SJSA1 (cell line): ENCODE results near the gene KLHL25. TPM values are rescaled to one million over a fixed set of nuclear protein-coding genes. Genes with fewer than 3 reads are reported as not detected.

ENCODE experiments used
- DNase-seq, 2 experiments: peaks; one replicate each; pipeline ENCODE4 v3.0.0-alpha.2; 2015 to 2020; ENCODE audit warnings: low spot score in 2 of 2, low read depth in 1 of 2
- H3K27ac ChIP-seq: fragments of 250-450 bp; sonication (Bioruptor Pico); 2 replicates; pipeline ENCODE4 v1.5.1; 2020; ENCODE audit warnings: mild to moderate bottlenecking, moderate library complexity
- H3K27me3 ChIP-seq: fragments of 250-450 bp; sonication (Bioruptor Pico); replicated peaks from 2 replicates; pipeline ENCODE4 v1.5.1; 2020; ENCODE audit warnings: mild to moderate bottlenecking, moderate library complexity
- H3K36me3 ChIP-seq: fragments of 250-450 bp; sonication (Bioruptor Pico); 2 replicates; pipeline ENCODE4 v1.5.1; 2020; ENCODE audit warnings: mild to moderate bottlenecking
- H3K4me1 ChIP-seq: fragments of 250-450 bp; sonication (Bioruptor Pico); replicated peaks from 2 replicates; pipeline ENCODE4 v1.6.1; 2021; ENCODE audit warnings: mild to moderate bottlenecking
- H3K4me3 ChIP-seq: fragments of 250-450 bp; sonication (Bioruptor Pico); 2 replicates; pipeline ENCODE4 v1.5.1; 2020; ENCODE audit warnings: mild to moderate bottlenecking
- H3K9me3 ChIP-seq: fragments of 250-450 bp; sonication (Bioruptor Pico); replicated peaks from 2 replicates; pipeline ENCODE4 v1.5.1; 2020; ENCODE audit warnings: mild to moderate bottlenecking
- total RNA-seq: library from RNA; depleted of rRNA; stranded (reverse); fragments of >200 nt; shearing (Covaris generic); gene quantifications from 2 replicates; pipeline ENCODE4 v1.2.3, GENCODE V29; 2014

KLHL25 gene
- total RNA-seq, 1 experiment from 2014 or later: 4.3 TPM

GRCh38 chr15:85756411-85757072 is 38.2 kb downstream of the KLHL25 start:
- H3K27ac ChIP-seq: no peak overlapping the region
- H3K36me3 ChIP-seq: no peaks in the 10 kb centered on the region
- H3K4me1 ChIP-seq: no peaks in the 10 kb centered on the region
- H3K9me3 ChIP-seq: no peaks in the 10 kb centered on the region
- no peaks in the 10 kb centered on the region for H3K27me3 ChIP-seq
- H3K4me3 ChIP-seq: no peak overlapping the region
- no peak for DNase-seq

GRCh38 chr15:85755942-85756341 is 38.8 kb downstream of the KLHL25 start:
- DNase-seq: no peak
- Histone ChIP-seq H3K4me1 (no peaks in the 10 kb centered on the region), H3K27me3 (no peaks in the 10 kb centered on the region), H3K36me3 (no peaks in the 10 kb centered on the region), H3K4me3 (no peak overlapping the region), H3K27ac (no peak overlapping the region), H3K9me3 (no peaks in the 10 kb centered on the region)

GRCh38 chr15:85755471-85755870 is 39.3 kb downstream of the KLHL25 start:
- Histone ChIP-seq H3K4me1 (no peaks in the 10 kb centered on the region), H3K36me3 (no peaks in the 10 kb centered on the region), H3K27me3 (no peaks in the 10 kb centered on the region), H3K27ac (no peak overlapping the region), H3K4me3 (no peak overlapping the region), H3K9me3 (no peaks in the 10 kb centered on the region)
- no peak for DNase-seq

GRCh38 chr15:85754989-85755388 is 39.7 kb downstream of the KLHL25 start:
- no peaks in the 10 kb centered on the region for H3K27me3 ChIP-seq
- H3K36me3 ChIP-seq: no peaks in the 10 kb centered on the region; the same call in 1 of the 2 replicates
- DNase-seq: no peak
- no peak overlapping the region for H3K27ac ChIP-seq
- no peaks in the 10 kb centered on the region for H3K4me1 ChIP-seq
- H3K4me3 ChIP-seq: no peak overlapping the region
- no peaks in the 10 kb centered on the region for H3K9me3 ChIP-seq

- H3K9me3 ChIP-seq: no peaks in the 10 kb centered on the region
- DNase-seq: no peak
- no peaks in the 10 kb centered on the region for H3K27me3 ChIP-seq
- no peak overlapping the region for H3K27ac ChIP-seq
- H3K36me3 ChIP-seq: peaks cover 2% of the 10 kb centered on the region; the same call in 1 of the 2 replicates
- H3K4me3 ChIP-seq: no peak overlapping the region
- no peaks in the 10 kb centered on the region for H3K4me1 ChIP-seq
Measured at GRCh38 chr15:85753791-85754452, 40.8 kb downstream of the KLHL25 start.

GRCh38 chr15:85753261-85753660 is 41.5 kb downstream of the KLHL25 start:
- no peaks in the 10 kb centered on the region for H3K9me3 ChIP-seq
- no peak for DNase-seq
- H3K4me1 ChIP-seq: no peaks in the 10 kb centered on the region
- no peak overlapping the region for H3K27ac ChIP-seq
- H3K36me3 ChIP-seq: peaks cover 8% of the 10 kb centered on the region; the same call in 1 of the 2 replicates
- no peak overlapping the region for H3K4me3 ChIP-seq
- H3K27me3 ChIP-seq: no peaks in the 10 kb centered on the region

- H3K27me3 ChIP-seq: no peaks in the 10 kb centered on the region
- H3K36me3 ChIP-seq: peaks cover 11% of the 10 kb centered on the region
- no peaks in the 10 kb centered on the region for H3K4me1 ChIP-seq
- no peak for DNase-seq
- no peak overlapping the region for H3K27ac ChIP-seq
- H3K4me3 ChIP-seq: no peak overlapping the region
- H3K9me3 ChIP-seq: no peaks in the 10 kb centered on the region
Measured at GRCh38 chr15:85752491-85752961, 42.2 kb downstream of the KLHL25 start.

- H3K27me3 ChIP-seq: no peaks in the 10 kb centered on the region
- no peak overlapping the region for H3K27ac ChIP-seq
- no peaks in the 10 kb centered on the region for H3K4me1 ChIP-seq
- H3K4me3 ChIP-seq: no peak overlapping the region
- H3K9me3 ChIP-seq: no peaks in the 10 kb centered on the region
- peaks cover 15% of the 10 kb centered on the region for H3K36me3 ChIP-seq
- DNase-seq: no peak
Measured at GRCh38 chr15:85752124-85752475, 42.6 kb downstream of the KLHL25 start.

- DNase-seq: no peak
- Histone ChIP-seq H3K4me1 (no peaks in the 10 kb centered on the region), H3K36me3 (peaks cover 21% of the 10 kb centered on the region), H3K27me3 (no peaks in the 10 kb centered on the region), H3K9me3 (no peaks in the 10 kb centered on the region), H3K4me3 (no peak overlapping the region), H3K27ac (no peak overlapping the region)
Measured at GRCh38 chr15:85751291-85752123, 43.2 kb downstream of the KLHL25 start.

GRCh38 chr15:85750319-85751290 is 44.1 kb downstream of the KLHL25 start:
- DNase-seq: no peak

GRCh38 chr15:85749261-85750151 is 45.2 kb downstream of the KLHL25 start:
- no peak for DNase-seq

More at GRCh38 chr15:85750319-85751290, 44.1 kb downstream of the KLHL25 start:
- no peaks in the 10 kb centered on the region for H3K4me1 ChIP-seq
- H3K27me3 ChIP-seq: no peaks in the 10 kb centered on the region
- H3K36me3 ChIP-seq: peaks cover 26% of the 10 kb centered on the region
- no peak overlapping the region for H3K4me3 ChIP-seq
- no peaks in the 10 kb centered on the region for H3K9me3 ChIP-seq
- no peak overlapping the region for H3K27ac ChIP-seq

GRCh38 chr15:85748729-85749128 is 46.0 kb downstream of the KLHL25 start:
- Histone ChIP-seq H3K36me3 (peaks cover 45% of the 10 kb centered on the region), H3K4me3 (no peak overlapping the region), H3K4me1 (no peaks in the 10 kb centered on the region), H3K27ac (no peak overlapping the region), H3K9me3 (no peaks in the 10 kb centered on the region), H3K27me3 (no peaks in the 10 kb centered on the region)
- DNase-seq: no peak

More at GRCh38 chr15:85749261-85750151, 45.2 kb downstream of the KLHL25 start:
- H3K9me3 ChIP-seq: no peaks in the 10 kb centered on the region
- H3K27ac ChIP-seq: no peak overlapping the region
- no peak overlapping the region for H3K4me3 ChIP-seq
- H3K4me1 ChIP-seq: no peaks in the 10 kb centered on the region
- H3K27me3 ChIP-seq: no peaks in the 10 kb centered on the region
- H3K36me3 ChIP-seq: peaks cover 37% of the 10 kb centered on the region
